Mesothelial cell of epicardium (in vitro differentiated cells): ENCODE results near the gene ST8SIA4. TPM values are rescaled to one million over a fixed set of nuclear protein-coding genes. Genes with fewer than 3 reads are reported as not detected.

ENCODE experiments used
- DNase-seq, 2 experiments: peaks; one replicate each; pipeline ENCODE4 v3.0.0; 2021; ENCODE audit warnings: low spot score in 2 of 2; ENCODE audit not compliant: unreplicated experiment in 2 of 2
- H3K27ac Mint-ChIP-seq: 2 replicates; pipeline ENCODE4 v1.8.0; 2021; ENCODE audit warnings: mixed read lengths
- H3K27me3 Mint-ChIP-seq: 2 replicates; pipeline ENCODE4 v1.8.0; 2021; ENCODE audit warnings: low read depth, mixed read lengths
- H3K36me3 Mint-ChIP-seq: 2 replicates; pipeline ENCODE4 v1.8.0; 2021; ENCODE audit warnings: mixed read lengths
- H3K4me1 Mint-ChIP-seq: 2 replicates; pipeline ENCODE4 v1.8.0; 2021; ENCODE audit warnings: mixed read lengths
- H3K4me3 Mint-ChIP-seq: 2 replicates; pipeline ENCODE4 v1.8.0; 2021; ENCODE audit warnings: mild to moderate bottlenecking, moderate library complexity, mixed read lengths
- H3K9me3 Mint-ChIP-seq: 2 replicates; pipeline ENCODE4 v1.8.0; 2021; ENCODE audit warnings: mixed read lengths
- CTCF ChIP-seq: fragments of 200-600 bp; sonication (generic); IDR thresholded peaks from one replicate; pipeline ENCODE4 v1.5.0; 2021; ENCODE audit warnings: antibody characterized with exemption; ENCODE audit not compliant: unreplicated experiment
- total RNA-seq: library from RNA; stranded (reverse); gene quantifications from 3 replicates; pipeline ENCODE4 v1.2.1, GENCODE V29; 2021

ST8SIA4 gene
- 6.6 to 9.7 TPM (median 9.6 TPM) in 3 replicates for total RNA-seq

GRCh38 chr5:100903039-100903887 lies at the start of gene ST8SIA4:
TSS of gene ST8SIA4 (minus strand) at chr5:100903282. CDS start at chr5:100902955, 327 bp downstream.
- Mint-ChIP-seq H3K36me3 (no peaks in the 10 kb centered on the region), H3K4me1 (peaks cover 29% of the 10 kb centered on the region), H3K9me3 (no peaks in the 10 kb centered on the region), H3K27ac (no peak within 1 kb of the TSS), H3K27me3 (peaks cover 89% of the 10 kb centered on the region), H3K4me3 (peak within 1 kb of the TSS; percentile 66)
- no peak for TF ChIP-seq CTCF
- peak in 1 of 2 experiments; percentile 71 for DNase-seq

GRCh38 chr5:100950985-100951384 lies 47.9 kb upstream of the ST8SIA4 start:
- no peak overlapping the region for H3K27ac Mint-ChIP-seq
- no peak for DNase-seq
- H3K4me1 Mint-ChIP-seq: no peaks in the 10 kb centered on the region
- peaks cover 10% of the 10 kb centered on the region for H3K9me3 Mint-ChIP-seq
- no peaks in the 10 kb centered on the region for H3K27me3 Mint-ChIP-seq
- H3K4me3 Mint-ChIP-seq: no peak overlapping the region
- H3K36me3 Mint-ChIP-seq: no peaks in the 10 kb centered on the region
- no peak for TF ChIP-seq CTCF

- DNase-seq: no peak
- no peak for TF ChIP-seq CTCF
- Mint-ChIP-seq H3K4me1 (no peaks in the 10 kb centered on the region), H3K27me3 (peaks cover 24% of the 10 kb centered on the region), H3K9me3 (no peaks in the 10 kb centered on the region), H3K27ac (no peak overlapping the region), H3K36me3 (peaks cover 2% of the 10 kb centered on the region), H3K4me3 (no peak overlapping the region)
Measured at GRCh38 chr5:100913298-100913697, 10.2 kb upstream of the ST8SIA4 start.

- no peak overlapping the region for H3K4me3 Mint-ChIP-seq
- no peak for DNase-seq
- no peaks in the 10 kb centered on the region for H3K36me3 Mint-ChIP-seq
- TF ChIP-seq CTCF: no peak
- peaks cover 56% of the 10 kb centered on the region for H3K27me3 Mint-ChIP-seq
- peaks cover 2% of the 10 kb centered on the region for H3K4me1 Mint-ChIP-seq
- H3K27ac Mint-ChIP-seq: no peak overlapping the region
- no peaks in the 10 kb centered on the region for H3K9me3 Mint-ChIP-seq
Measured at GRCh38 chr5:100909034-100909433, 6.0 kb upstream of the ST8SIA4 start.

GRCh38 chr5:100905259-100905914 lies 2.3 kb upstream of the ST8SIA4 start:
- Mint-ChIP-seq H3K27me3 (peaks cover 81% of the 10 kb centered on the region), H3K4me3 (no peak overlapping the region), H3K36me3 (no peaks in the 10 kb centered on the region), H3K27ac (no peak overlapping the region), H3K4me1 (peaks cover 26% of the 10 kb centered on the region), H3K9me3 (no peaks in the 10 kb centered on the region)
- no peak for DNase-seq
- TF ChIP-seq CTCF: no peak
